ENCODE data around the gene EMC8. TPM values are rescaled to one million over a fixed set of nuclear protein-coding genes. Genes with fewer than 3 reads are reported as not detected.

EMC8 gene
- total RNA-seq, 4 donors from 2014 or later: 23.4 to 53.6 (median 41.7) TPM

DNA sequence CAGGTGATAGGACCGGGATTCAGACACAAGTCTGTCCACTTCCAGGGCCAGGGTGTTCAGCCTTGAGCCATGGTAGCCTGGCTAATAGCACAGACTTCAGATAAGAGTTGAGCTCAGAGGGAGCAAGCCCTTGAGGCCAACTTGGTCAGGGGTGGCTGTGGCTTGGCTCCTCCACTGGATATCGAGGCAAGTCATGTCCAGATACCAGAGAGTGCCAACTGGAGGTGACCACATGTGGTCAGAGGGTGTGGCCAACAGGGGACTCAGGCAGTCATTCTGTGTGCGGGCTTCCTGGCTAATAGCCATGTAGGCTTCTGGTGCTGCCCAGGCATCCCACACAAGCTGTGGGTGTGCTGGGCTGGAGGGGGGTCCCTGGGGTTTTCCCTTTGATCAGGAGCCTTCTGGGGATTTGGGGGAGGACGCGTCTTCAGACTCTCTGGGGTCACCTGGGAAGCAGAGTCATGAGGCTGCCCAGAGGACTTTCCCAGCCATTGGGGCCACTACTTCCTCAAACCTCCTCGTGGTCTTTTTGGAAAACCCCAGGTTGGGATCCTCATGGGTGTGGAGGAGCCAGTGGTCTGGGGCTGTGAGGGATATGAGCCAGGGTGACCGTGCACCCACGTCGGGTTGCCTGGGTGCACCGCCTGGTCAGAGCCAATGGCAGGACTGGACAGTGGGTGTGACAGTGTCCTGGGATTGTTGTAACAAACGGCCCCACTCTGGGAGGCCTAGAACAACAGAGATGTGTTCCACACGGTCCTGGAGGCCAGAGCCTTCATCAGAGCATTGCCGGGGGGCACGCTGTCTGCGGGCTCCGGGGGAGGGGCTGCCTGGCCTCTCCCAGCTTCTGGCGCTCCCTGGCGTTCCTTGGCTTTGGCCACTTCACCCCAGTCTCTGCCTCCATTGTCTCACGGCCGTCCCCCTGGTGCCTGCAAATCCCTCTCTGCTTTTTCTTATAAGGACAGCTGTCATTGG lies 25.1 kb upstream of the EMC8 start:
- Histone ChIP-seq H3K27ac (no peak overlapping the region), H3K36me3 (no peaks in the 10 kb centered on the region), H3K4me3 (replicated peaks in 1 of 3) (no peak overlapping the region), H3K9me3 (no peaks in the 10 kb centered on the region), H3K27me3 (no peaks in the 10 kb centered on the region), H3K4me1 (peaks cover 0 to 9% of the 10 kb centered on the region in 2 donors)
- 84 to 86% methylated on average over 18 to 20 of the region's 20 CpGs for WGBS, 2 donors
- TF ChIP-seq, protein P1, sequence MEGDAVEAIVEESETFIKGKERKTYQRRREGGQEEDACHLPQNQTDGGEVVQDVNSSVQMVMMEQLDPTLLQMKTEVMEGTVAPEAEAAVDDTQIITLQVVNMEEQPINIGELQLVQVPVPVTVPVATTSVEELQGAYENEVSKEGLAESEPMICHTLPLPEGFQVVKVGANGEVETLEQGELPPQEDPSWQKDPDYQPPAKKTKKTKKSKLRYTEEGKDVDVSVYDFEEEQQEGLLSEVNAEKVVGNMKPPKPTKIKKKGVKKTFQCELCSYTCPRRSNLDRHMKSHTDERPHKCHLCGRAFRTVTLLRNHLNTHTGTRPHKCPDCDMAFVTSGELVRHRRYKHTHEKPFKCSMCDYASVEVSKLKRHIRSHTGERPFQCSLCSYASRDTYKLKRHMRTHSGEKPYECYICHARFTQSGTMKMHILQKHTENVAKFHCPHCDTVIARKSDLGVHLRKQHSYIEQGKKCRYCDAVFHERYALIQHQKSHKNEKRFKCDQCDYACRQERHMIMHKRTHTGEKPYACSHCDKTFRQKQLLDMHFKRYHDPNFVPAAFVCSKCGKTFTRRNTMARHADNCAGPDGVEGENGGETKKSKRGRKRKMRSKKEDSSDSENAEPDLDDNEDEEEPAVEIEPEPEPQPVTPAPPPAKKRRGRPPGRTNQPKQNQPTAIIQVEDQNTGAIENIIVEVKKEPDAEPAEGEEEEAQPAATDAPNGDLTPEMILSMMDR (IDR thresholded peaks at IDR 0.05): no peak
- no peak for TF ChIP-seq POLR2A (IDR thresholded peaks at IDR 0.05)
- intact Hi-C loops (cut with DNase I): loop anchor here (5.0 kb wide), 1 partner anchor 163 kb away; no protein-coding TSS in a partner anchor
- no peak for DNase-seq

DNA sequence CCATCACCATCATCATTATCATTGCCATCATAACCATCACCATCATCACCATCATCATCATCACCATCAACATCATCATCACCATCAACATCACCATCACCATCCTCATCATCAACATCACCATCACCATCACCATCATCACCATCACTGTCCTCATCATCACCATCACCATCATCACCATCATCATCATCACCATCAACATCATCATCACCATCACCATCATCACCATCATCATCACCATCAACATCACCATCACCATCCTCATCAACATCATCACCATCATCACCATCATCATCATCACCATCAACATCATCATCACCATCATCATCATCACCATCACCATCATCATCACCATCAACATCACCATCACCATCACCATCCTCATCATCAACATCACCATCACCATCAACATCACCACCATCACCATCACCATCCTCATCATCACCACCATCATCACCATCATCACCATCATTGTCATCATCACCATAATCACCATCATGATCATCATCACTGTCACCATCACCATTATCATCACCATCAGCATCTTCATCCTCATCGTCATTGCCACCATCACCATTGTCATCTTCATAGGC lies 24.1 kb upstream of the EMC8 start:
- H3K36me3 ChIP-seq: no peaks in the 10 kb centered on the region
- TF ChIP-seq POLR2A (IDR thresholded peaks at IDR 0.05): no peak
- TF ChIP-seq, protein P1 (IDR thresholded peaks at IDR 0.05): no peak
- WGBS, 2 donors: 96 to 98% methylated on average over 1 of the region's 1 CpG
- peaks cover 0 to 9% of the 10 kb centered on the region in 2 donors for H3K4me1 ChIP-seq
- intact Hi-C loops (cut with DNase I): loop anchor here (5.0 kb wide), 1 partner anchor 164 kb away; no protein-coding TSS in a partner anchor
- H3K9me3 ChIP-seq: no peaks in the 10 kb centered on the region
- H3K4me3 ChIP-seq (replicated peaks in 1 of 3): no peak overlapping the region
- H3K27ac ChIP-seq: no peak overlapping the region
- no peaks in the 10 kb centered on the region for H3K27me3 ChIP-seq
- no peak for DNase-seq

DNA sequence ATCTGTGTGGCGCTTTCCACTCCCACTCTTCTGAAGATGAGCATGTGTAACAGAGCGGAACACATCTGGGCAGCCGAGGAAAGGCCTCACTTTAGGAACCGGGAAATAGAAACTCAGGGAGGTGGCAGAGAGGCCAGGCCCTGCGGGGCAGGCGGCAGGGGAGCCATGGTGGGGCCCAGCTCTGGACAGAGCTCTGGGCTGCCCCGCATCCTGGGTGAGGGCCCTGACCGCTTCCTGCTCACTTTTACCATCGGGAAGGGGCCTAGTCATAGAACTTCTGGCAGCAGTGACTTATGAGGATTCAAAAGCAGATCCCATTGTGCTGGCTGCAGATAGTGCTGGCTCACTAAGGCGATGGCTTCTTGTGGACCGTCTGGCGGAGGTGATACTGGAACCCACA lies 22.8 kb upstream of the EMC8 start:
- Histone ChIP-seq H3K27me3 (no peaks in the 10 kb centered on the region), H3K9me3 (no peaks in the 10 kb centered on the region), H3K27ac (no peak overlapping the region), H3K4me1 (peaks cover 0 to 9% of the 10 kb centered on the region in 2 donors), H3K4me3 (replicated peaks in 1 of 3) (no peak overlapping the region), H3K36me3 (no peaks in the 10 kb centered on the region)
- no peak for DNase-seq
- intact Hi-C loops (cut with DNase I): loop anchor here (5.0 kb wide), 1 partner anchor 165 kb away; no protein-coding TSS in a partner anchor
- TF ChIP-seq, protein P1 (IDR thresholded peaks at IDR 0.05): no peak
- no peak for TF ChIP-seq POLR2A (IDR thresholded peaks at IDR 0.05)
- 89 to 94% methylated on average over 9 to 12 of the region's 12 CpGs for WGBS, 2 donors

DNA sequence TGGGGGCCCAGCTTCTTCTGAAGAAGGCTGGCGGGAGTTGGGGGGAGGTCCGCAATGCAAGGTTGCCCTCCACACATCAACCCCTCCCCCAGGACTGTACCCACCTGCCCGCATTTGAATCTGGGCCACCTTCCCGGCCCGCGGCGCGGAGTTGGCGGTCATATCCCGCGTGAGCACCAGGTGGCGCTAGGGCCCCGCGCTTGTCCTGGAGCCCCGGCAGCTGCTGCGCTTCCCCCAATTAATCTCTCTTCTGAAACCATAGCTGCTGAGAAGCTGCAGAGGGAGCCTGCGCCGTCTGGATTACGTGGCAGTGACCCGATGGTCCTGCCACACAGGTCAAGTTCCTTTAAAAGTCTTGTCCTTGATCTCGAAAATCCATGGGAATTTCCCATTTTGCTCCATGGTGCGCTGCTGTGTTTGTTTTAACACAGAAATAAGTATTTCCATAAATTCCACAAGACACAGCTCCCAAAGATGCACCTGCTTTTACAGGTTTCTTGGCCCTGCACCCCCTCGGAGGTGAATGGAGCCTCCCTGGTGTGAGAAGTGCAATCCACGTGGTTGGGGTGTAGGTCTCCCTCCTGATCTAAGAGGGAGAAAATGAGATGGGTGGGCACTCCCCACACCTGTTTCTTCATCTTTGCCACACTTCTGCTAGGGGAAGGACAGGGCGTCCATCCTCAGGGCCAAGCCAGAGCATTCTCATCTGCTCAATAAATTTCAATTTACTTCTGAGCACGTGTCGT lies 22.2 kb upstream of the EMC8 start:
- H3K4me3 ChIP-seq (replicated peaks in 1 of 3): no peak overlapping the region
- intact Hi-C loops (cut with DNase I): loop anchor here (2.0 to 5.0 kb wide), 2 partner anchors 166 to 193 kb away; no protein-coding TSS in a partner anchor
- no peaks in the 10 kb centered on the region for H3K36me3 ChIP-seq
- peak; percentile 75 to 76 for DNase-seq
- no peaks in the 10 kb centered on the region for H3K9me3 ChIP-seq
- H3K4me1 ChIP-seq: peaks cover 0 to 9% of the 10 kb centered on the region in 2 donors
- H3K27ac ChIP-seq: no peak overlapping the region
- TF ChIP-seq, protein P1 (IDR thresholded peaks at IDR 0.05): peak; percentile 95 to 99 (median 96)
- TF ChIP-seq POLR2A (IDR thresholded peaks at IDR 0.05): no peak
- no peaks in the 10 kb centered on the region for H3K27me3 ChIP-seq
- 13 to 25% methylated on average over 12 to 27 of the region's 27 CpGs for WGBS, 2 donors
